NCI-H1092 (cell line): ENCODE results near the gene FIBP.

Experiments
- DNase-seq: peaks from one replicate; lab custom pipeline; 2025; lab: John Stamatoyannopoulos, UW

The FIBP gene

GRCh38 chr11:65870706-65871681 is 17.3 kb downstream of the FIBP start:
- no peak for DNase-seq

DNA sequence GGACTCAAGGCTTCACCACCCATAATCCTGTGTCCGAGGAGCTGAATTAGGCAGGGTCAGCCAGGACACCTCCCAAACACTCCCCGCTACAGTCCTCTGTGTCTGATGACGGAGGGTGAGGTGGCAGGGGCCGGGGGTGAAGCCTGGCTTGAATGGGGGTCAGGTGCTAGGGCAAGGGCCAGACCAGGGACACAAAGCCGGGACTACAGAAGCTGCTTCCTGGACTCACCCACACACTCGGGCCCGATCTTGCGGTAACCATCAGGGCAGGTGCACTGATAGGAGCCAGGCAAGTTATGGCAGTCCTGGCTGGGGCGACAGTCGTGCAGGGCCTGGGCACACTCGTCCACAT is 18.0 kb downstream of the FIBP start:
- no peak for DNase-seq

GRCh38 chr11:65869643-65870306 is 18.5 kb downstream of the FIBP start:
- DNase-seq: no peak

- no peak for DNase-seq
Measured at GRCh38 chr11:65868907-65869306, 19.4 kb downstream of the FIBP start.

DNA sequence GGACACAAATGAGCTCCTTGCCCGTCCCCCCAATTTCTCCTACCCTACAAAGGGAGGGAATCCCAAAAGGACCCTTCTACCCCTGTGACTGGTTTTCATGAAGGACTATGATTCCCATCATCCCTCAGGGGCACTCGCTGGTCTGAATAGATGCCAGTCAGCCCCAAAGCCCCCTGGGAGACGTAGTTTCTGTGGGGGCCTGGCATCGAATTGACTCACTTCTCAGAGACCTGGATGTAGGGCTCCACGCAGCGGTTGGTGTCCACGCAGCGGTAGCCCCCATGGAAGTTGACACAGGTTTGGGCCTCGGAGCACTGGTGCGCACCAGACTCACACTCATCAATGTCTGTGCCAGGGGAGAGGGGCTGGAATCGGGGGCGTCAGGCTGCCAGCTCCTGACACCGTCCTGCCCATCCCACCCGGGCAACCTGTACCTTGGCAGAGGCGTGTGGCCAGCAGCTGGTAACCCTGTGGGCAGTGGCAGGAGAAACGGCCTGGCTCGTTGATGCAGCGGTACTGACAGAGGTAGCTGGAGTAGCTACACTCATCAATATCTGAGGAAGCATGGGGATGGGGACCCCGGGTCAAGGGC is 20.1 kb downstream of the FIBP start:
- DNase-seq: peak; percentile 28

- DNase-seq: no peak
Measured at GRCh38 chr11:65867284-65868071, 20.8 kb downstream of the FIBP start.

DNA sequence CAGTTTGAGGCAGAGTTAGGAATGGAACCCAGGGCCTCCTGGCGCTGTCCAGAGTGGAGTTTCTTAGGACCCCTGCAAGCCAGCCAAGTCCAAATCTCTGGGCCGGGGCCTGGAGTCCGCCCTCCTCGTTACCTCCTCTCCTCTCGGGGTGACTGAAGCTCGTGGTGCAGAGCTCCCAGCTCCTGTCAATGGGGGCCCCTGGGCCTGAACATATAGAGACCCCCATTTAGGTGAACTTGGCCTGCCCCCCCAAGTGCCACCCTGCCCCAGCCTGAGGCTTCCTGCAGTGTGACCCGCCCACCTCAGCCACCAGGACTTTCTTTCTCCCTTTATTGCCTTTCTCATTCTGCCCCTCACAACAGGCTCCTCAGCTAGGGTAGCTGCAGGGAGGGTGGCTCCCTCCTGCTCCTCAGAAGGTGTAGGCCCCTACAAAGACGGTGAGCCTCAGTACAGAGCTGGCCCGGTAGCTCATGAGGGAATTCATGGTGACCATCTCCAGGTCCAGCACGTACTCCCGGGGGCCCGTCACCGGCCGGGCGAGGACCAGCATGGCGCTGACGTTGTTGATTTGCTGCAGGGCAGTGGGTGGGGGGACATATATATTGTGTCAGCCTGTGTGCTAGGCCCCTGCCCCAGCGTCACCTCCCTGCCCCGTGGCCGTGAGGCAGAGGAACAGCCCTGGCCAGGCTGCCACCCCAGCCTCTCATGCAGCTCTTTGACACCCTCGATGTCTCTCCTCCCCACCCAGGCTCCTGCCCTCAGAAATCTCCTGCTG is 21.6 kb downstream of the FIBP start:
- no peak for DNase-seq

GRCh38 chr11:65865550-65866172 is 22.6 kb downstream of the FIBP start:
- DNase-seq: no peak

DNA sequence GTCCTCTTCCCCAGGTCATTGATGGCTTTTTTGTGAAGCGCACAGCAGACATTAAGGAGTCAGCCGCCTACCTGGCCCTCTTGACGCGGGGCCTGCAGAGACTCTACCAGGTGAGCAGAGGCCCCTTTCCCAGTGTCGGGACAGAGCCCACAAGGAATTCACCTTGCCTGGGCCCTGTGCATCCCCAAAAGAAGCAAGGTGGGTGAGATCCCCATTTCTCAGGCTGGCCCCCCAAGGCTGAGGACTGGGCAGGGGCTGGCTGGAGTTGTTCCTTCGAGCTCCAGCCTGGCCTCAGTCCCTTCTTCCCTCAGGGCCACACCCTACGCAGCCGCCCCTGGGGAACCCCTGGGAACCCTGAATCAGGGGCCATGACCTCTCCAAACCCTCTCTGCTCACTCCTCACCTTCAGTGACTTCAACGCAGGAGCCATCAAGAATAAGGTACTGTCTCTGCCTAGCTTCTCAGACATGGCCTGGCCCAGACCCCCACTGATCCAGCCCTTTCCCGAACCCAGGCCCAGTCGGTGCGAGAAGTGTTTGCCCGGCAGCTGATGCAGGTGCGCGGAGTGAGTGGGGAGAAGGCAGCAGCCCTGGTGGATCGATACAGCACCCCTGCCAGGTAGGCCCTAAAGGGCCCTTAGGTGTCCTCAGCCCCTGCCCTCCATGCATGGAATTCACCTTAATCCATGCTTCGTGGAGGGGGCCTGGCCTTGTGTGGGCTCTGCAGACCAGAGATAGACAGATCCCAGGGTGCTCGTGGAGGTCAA is 23.4 kb downstream of the FIBP start:
- no peak for DNase-seq

DNA sequence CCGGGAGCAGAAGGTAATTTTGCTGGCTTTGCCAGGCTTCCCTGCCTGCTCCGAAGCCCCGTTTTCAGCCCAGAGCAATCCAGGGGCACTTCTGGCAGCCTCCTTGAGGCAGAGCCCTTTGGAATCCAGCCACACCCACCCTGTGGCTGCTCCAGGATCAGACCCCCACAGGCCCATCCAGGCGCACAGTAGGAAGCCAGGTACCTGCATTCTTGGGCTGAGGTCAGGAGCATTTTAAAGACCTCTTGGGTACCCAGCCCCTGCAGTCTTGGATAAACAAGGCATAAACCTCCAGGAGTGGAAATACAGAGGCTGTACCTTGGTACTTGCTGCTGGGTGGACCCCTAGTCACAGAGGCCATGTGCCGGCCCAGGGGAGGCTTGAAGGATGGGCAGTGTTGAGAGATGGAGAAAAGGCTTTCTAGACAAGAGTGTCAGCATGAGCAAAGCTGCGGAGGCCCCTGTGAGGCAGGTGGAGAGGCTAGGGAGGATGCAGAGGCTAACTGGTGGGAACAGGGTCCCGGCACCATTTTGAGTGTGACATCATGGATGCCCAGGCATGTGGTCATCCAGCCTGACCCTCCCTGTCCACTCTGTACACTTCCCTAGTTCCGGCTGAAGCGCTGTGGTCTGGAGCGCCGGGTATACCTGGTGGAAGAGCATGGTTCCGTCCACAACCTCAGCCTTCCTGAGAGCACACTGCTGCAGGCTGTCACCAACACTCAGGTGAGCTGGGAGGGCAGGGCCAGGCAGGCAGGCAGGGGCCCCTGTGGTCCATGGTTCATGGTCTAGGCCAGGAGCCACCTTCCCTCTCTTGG is 24.2 kb downstream of the FIBP start:
- no peak for DNase-seq

DNA sequence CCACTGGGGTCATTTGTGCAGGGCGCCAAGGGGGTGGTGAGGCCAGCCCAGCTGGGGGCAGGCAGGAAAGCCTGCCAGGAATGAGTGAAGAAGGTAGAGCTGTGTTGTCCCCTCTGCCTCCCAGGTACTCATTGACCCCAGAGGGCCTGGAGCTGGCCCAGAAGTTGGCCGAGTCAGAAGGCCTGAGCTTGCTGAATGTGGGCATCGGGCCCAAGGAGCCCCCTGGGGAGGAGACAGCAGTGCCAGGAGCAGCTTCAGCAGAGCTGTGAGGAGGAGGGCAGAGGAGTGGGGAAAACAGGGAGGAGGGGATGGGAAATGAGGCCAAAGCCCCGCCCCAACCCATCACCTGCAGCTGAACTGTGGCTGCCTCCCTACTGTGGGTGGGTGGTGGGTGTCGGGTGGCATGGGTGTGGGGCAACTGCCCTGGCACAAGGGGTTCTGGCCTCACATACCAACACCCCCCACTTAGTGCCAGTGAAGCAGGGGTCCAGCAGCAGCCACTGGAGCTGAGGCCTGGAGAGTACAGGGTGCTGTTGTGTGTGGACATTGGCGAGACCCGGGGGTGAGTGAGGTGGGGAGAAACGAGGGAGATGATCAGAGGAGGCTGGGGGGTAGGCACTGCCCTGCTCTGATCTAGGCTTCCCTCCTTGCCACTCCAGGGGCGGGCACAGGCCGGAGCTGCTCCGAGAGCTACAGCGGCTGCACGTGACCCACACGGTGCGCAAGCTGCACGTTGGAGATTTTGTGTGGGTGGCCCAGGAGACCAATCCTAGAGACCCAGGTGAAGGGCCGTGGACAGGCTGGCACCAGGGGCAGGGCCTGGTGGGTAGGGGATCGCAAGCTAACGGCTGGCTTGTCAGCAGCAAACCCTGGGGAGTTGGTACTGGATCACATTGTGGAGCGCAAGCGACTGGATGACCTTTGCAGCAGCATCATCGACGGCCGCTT is 25.1 kb downstream of the FIBP start:
- DNase-seq: no peak

DNA sequence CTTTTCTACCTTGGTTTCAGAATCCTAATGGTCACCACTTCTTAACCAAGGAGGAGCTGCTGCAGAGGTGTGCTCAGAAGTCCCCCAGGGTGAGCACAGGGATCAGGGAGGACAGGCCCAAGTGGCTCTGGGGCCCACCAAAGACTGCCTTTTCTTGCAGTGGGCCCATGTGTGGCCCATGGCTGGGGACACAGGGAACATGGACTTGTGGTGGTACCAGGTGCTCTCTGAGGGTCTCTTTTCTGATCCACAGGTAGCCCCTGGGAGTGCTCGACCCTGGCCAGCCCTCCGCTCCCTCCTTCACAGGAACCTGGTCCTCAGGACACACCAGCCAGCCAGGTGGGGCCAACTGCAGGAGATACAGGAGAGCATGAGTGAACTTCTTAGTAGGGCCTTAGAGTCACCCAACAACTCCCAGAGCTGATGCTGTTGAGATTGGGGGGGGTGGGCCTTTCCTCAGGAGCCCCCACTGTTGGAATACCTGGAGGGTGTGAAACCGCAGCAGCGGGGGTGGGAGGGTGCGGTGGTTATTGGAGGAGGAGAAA is 26.0 kb downstream of the FIBP start:
- DNase-seq: no peak

DNA sequence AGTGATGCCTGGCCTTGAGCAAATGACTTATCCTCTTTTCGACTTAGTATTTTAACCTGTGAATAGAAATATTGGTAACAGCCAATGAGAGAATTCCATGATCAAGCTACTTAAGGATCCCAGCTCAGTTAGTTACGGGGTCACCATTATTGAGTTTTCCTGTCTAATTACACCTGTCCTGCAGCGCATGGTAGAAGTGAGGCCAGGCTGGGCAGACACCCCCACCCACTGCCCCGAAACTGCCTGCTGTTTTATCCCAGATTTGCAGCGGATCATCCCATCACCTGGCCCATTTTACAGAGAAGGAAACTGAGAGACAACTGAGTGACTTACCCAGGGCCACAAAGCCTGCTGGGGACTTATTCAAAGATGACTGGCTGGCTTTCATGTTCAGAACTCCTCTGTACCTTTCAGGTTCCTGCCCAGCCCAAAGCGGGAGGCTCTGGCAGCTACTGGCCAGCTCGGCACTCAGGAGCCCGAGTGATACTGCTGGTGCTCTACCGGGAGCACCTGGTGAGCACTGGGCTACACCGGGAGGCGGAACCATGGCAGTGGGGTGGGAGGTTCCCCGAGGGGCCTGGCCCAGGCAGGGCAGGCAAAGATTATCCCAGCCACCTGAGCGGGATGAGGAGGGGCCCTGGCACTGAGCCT is 26.6 kb downstream of the FIBP start:
- DNase-seq: no peak

- no peak for DNase-seq
Measured at GRCh38 chr11:65861165-65861505, 27.1 kb downstream of the FIBP start.

DNA sequence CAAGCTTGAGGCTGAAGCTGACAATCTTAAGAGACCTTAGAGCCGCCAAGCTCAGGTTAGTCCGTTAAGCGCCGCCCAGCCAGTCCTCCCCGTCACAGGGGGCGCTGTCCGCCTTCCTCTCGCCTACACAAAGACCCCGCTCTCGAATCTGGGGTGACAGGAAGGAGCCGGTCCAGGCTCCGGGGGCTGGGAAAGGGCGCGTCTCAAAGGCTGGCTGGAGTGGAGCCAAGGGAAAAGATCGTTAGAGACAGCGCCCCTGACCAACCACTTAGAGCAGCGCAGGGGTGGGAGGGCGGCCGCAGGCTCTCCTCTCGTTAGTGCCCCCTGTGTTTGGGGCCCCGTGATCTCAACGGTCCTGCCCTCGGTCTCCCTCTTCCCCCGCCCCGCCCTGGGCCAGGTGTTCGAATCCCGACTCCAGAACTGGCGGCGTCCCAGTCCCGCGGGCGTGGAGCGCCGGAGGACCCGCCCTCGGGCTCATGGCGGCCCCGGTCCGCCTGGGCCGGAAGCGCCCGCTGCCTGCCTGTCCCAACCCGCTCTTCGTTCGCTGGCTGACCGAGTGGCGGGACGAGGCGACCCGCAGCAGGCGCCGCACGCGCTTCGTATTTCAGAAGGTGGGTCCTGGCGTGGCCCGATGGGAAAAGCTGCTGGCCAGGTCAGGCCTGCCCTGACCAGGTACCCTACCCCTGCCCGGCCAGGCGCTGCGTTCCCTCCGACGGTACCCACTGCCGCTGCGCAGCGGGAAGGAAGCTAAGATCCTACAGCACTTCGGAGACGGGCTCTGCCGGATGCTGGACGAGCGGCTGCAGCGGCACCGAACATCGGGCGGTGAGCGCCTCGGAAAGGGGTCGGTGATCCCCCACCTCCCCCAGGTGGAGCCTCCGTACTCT is 27.8 kb downstream of the FIBP start, which contains the start of gene MUS81:
Gene MUS81 (plus strand): TSS at position 156 of the 887 bp plus-strand sequence. CDS start 321 bp downstream, at position 477.
- peak; percentile 99 for DNase-seq

DNA sequence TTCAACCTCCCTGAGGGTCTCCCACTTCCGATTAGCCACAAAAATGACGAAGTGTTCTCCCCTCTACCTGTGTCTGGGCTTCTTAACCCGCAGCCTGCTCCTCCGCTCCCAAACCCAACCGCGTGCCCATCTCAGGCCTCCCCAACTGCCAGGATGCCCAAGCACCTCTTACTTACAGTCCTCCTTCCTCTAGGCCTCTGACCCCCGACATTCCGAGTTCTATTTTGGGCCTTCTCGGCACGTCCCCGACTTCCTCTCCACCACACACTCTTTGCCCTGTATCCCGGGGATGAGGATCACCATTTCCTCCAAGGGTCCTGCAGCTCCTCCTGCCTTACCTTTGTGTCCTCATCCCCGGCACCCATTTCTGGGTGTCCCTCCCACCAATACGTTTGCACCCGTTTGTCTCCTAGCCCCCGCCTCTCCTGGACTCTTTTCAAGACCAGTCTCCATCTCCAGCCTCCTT is 28.4 kb downstream of the FIBP start:
- peak; percentile 59 for DNase-seq
